Neural cell (in vitro differentiated cells): Measurements from ENCODE around the gene KRT9. TPM values are rescaled to one million over a fixed set of nuclear protein-coding genes. Genes with fewer than 3 reads are reported as not detected.

Source experiments
- H2AFZ ChIP-seq: fragments of 200-600, 300-800 bp; sonication (generic), shearing (Covaris generic); 2 replicates; pipeline ENCODE4 v1.6.0; 2014; ENCODE audit warnings: low read depth, mild to moderate bottlenecking, antibody characterized with exemption, low read length, moderate library complexity
- H3F3A ChIP-seq: fragments of 200-600 bp; shearing (Covaris generic); 2 replicates; pipeline ENCODE4 v1.6.1; 2016; ENCODE audit warnings: mild to moderate bottlenecking, moderate library complexity, mixed read lengths, antibody characterized with exemption, low read length; ENCODE audit not compliant: insufficient read depth, poor library complexity, severe bottlenecking
- H3K27ac ChIP-seq: fragments of 200-600, 300-800 bp; sonication (generic), shearing (Covaris generic); 2 replicates; pipeline ENCODE4 v1.5.1; 2014; ENCODE audit warnings: mild to moderate bottlenecking, low read length, moderate library complexity
- H3K27me3 ChIP-seq: fragments of 300-800, 200-600 bp; sonication (generic), shearing (Covaris generic); 2 replicates; pipeline ENCODE4 v1.6.0; 2014; ENCODE audit warnings: mild to moderate bottlenecking, low read depth, low read length, moderate library complexity; ENCODE audit not compliant: insufficient read depth
- H3K36me3 ChIP-seq: fragments of 300-800, 200-600 bp; sonication (generic), shearing (Covaris generic); 2 replicates; pipeline ENCODE4 v1.5.1; 2014; ENCODE audit warnings: mild to moderate bottlenecking, antibody characterized with exemption, low read length, moderate library complexity; ENCODE audit not compliant: insufficient read depth
- H3K4me2 ChIP-seq: fragments of 300-800, 200-600 bp; sonication (generic), shearing (Covaris generic); 2 replicates; pipeline ENCODE4 v1.6.0; 2014; ENCODE audit warnings: mild to moderate bottlenecking, low read length
- H3K4me3 ChIP-seq: fragments of 300-800, 200-600 bp; sonication (generic), shearing (Covaris generic); 2 replicates; pipeline ENCODE4 v1.5.1; 2014; ENCODE audit warnings: mild to moderate bottlenecking, low read length, moderate library complexity
- H3K79me2 ChIP-seq: fragments of 200-600 bp; shearing (Covaris generic); replicated peaks from 2 replicates; pipeline ENCODE4 v1.6.0; 2014; ENCODE audit warnings: mild to moderate bottlenecking, low read length, moderate library complexity; ENCODE audit not compliant: insufficient read depth
- H3K9ac ChIP-seq: fragments of 300-800, 200-600 bp; sonication (generic), shearing (Covaris generic); 2 replicates; pipeline ENCODE4 v1.6.1; 2016; ENCODE audit warnings: mild to moderate bottlenecking, low read length, mixed read lengths
- H3K9me2 ChIP-seq: fragments of 200-600 bp; shearing (Covaris generic); 2 replicates; pipeline ENCODE4 v1.6.1; 2016; ENCODE audit warnings: mild to moderate bottlenecking, low read length, mixed read lengths; ENCODE audit not compliant: insufficient read depth
- H3K9me3 ChIP-seq: fragments of 200-600, 300-800 bp; sonication (generic), shearing (Covaris generic); 2 replicates; pipeline ENCODE4 v1.6.1; 2016; ENCODE audit warnings: mild to moderate bottlenecking, mixed run types, low read length, moderate library complexity, mixed read lengths
- H4K20me1 ChIP-seq: fragments of 200-600 bp; shearing (Covaris generic); 2 replicates; pipeline ENCODE4 v1.6.1; 2016; ENCODE audit warnings: mild to moderate bottlenecking, mixed run types; ENCODE audit not compliant: insufficient read depth
- EP300 ChIP-seq: fragments of 450-650 bp; conservative IDR thresholded peaks from 2 replicates; pipeline ENCODE4 v1.6.1; 2014; ENCODE audit warnings: antibody characterized with exemption, mild to moderate bottlenecking, moderate library complexity; ENCODE audit not compliant: poor library complexity, severe bottlenecking
- EZH2 ChIP-seq: fragments of 200-600, 300-800 bp; shearing (Covaris generic), sonication (generic); IDR thresholded peaks from 2 replicates; pipeline ENCODE4 v1.6.1; 2014; ENCODE audit warnings: antibody characterized with exemption, low read length, borderline replicate concordance, mild to moderate bottlenecking; ENCODE audit not compliant: insufficient read depth, poor library complexity, severe bottlenecking
- MXI1 ChIP-seq: fragments of 450-650 bp; conservative IDR thresholded peaks from 2 replicates; pipeline ENCODE4 v1.6.1; 2014; ENCODE audit warnings: antibody characterized with exemption, mild to moderate bottlenecking; ENCODE audit not compliant: poor library complexity, severe bottlenecking
- POLR2AphosphoS5 ChIP-seq: IDR thresholded peaks from 2 replicates; pipeline ENCODE4 v1.6.1; 2012
- RAD21 ChIP-seq: fragments of 450-650 bp; conservative IDR thresholded peaks from 2 replicates; pipeline ENCODE4 v1.6.1; 2014; ENCODE audit warnings: antibody characterized with exemption, mild to moderate bottlenecking, moderate library complexity
- SMC3 ChIP-seq: fragments of 450-650 bp; conservative IDR thresholded peaks from 2 replicates; pipeline ENCODE4 v1.6.1; 2014; ENCODE audit warnings: antibody characterized with exemption, mild to moderate bottlenecking, moderate library complexity; ENCODE audit not compliant: poor library complexity
- TAF1 ChIP-seq: IDR thresholded peaks from 2 replicates; pipeline ENCODE4 v1.6.1; 2012; ENCODE audit warnings: low read depth
- polyA plus RNA-seq: library from polyadenylated mRNA; depleted of rRNA; stranded (reverse); fragments of >200 nt; gene quantifications from 2 replicates; pipeline ENCODE4 v1.2.3, GENCODE V29; 2014
- TF ChIP-seq, protein P1 (sequence below): fragments of 450-650 bp; IDR thresholded peaks from 2 replicates; pipeline ENCODE4 v1.5.1; 2014; ENCODE audit warnings: antibody characterized with exemption, mild to moderate bottlenecking, moderate library complexity; ENCODE audit not compliant: poor library complexity, severe bottlenecking
- TF ChIP-seq, protein P2 (sequence below): IDR thresholded peaks from 2 replicates; pipeline ENCODE4 v1.6.1; 2012; ENCODE audit warnings: borderline replicate concordance

KRT9 gene
- polyA plus RNA-seq, 1 donor from 2014 or later = not detected

DNA sequence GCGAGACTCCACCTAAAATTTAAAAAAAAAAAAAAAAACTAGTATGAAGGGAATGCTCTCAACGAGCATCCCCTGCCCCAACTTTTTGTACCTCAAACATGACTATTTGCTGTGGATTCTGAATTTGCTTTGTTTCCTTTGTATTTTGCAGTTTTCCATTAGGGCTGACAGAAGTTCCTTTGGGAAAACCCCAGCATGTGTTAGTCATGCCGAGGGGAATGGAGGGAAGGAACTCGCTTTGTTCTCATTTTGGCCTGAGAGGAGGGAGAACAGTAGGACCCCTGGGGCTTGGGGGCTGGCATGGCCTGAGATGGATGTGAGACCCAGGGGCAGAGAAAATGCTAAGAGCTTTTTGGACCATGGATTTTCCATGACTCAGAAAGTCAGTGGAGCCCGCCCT, 20.5 kb downstream of the KRT9 start:
- no peaks in the 10 kb centered on the region for H3K27me3 ChIP-seq
- no peaks in the 10 kb centered on the region for H3K79me2 ChIP-seq
- no peaks in the 10 kb centered on the region for H4K20me1 ChIP-seq
- H3F3A ChIP-seq = no peaks in the 10 kb centered on the region
- TF ChIP-seq EP300 (no peak), RAD21 (no peak), TAF1 (no peak), MXI1 (no peak), EZH2 (no peak), SMC3 (no peak), POLR2AphosphoS5 (no peak)
- TF ChIP-seq, protein P1, sequence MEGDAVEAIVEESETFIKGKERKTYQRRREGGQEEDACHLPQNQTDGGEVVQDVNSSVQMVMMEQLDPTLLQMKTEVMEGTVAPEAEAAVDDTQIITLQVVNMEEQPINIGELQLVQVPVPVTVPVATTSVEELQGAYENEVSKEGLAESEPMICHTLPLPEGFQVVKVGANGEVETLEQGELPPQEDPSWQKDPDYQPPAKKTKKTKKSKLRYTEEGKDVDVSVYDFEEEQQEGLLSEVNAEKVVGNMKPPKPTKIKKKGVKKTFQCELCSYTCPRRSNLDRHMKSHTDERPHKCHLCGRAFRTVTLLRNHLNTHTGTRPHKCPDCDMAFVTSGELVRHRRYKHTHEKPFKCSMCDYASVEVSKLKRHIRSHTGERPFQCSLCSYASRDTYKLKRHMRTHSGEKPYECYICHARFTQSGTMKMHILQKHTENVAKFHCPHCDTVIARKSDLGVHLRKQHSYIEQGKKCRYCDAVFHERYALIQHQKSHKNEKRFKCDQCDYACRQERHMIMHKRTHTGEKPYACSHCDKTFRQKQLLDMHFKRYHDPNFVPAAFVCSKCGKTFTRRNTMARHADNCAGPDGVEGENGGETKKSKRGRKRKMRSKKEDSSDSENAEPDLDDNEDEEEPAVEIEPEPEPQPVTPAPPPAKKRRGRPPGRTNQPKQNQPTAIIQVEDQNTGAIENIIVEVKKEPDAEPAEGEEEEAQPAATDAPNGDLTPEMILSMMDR = no peak
- TF ChIP-seq, protein P2, sequence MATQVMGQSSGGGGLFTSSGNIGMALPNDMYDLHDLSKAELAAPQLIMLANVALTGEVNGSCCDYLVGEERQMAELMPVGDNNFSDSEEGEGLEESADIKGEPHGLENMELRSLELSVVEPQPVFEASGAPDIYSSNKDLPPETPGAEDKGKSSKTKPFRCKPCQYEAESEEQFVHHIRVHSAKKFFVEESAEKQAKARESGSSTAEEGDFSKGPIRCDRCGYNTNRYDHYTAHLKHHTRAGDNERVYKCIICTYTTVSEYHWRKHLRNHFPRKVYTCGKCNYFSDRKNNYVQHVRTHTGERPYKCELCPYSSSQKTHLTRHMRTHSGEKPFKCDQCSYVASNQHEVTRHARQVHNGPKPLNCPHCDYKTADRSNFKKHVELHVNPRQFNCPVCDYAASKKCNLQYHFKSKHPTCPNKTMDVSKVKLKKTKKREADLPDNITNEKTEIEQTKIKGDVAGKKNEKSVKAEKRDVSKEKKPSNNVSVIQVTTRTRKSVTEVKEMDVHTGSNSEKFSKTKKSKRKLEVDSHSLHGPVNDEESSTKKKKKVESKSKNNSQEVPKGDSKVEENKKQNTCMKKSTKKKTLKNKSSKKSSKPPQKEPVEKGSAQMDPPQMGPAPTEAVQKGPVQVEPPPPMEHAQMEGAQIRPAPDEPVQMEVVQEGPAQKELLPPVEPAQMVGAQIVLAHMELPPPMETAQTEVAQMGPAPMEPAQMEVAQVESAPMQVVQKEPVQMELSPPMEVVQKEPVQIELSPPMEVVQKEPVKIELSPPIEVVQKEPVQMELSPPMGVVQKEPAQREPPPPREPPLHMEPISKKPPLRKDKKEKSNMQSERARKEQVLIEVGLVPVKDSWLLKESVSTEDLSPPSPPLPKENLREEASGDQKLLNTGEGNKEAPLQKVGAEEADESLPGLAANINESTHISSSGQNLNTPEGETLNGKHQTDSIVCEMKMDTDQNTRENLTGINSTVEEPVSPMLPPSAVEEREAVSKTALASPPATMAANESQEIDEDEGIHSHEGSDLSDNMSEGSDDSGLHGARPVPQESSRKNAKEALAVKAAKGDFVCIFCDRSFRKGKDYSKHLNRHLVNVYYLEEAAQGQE = no peak
- no peak overlapping the region for H3K4me2 ChIP-seq
- H3K27ac ChIP-seq = no peak overlapping the region
- H2AFZ ChIP-seq = no peak overlapping the region
- no peaks in the 10 kb centered on the region for H3K9me2 ChIP-seq
- no peak overlapping the region for H3K4me3 ChIP-seq
- no peaks in the 10 kb centered on the region for H3K36me3 ChIP-seq
- H3K9ac ChIP-seq = no peak overlapping the region
- H3K9me3 ChIP-seq = no peaks in the 10 kb centered on the region

DNA sequence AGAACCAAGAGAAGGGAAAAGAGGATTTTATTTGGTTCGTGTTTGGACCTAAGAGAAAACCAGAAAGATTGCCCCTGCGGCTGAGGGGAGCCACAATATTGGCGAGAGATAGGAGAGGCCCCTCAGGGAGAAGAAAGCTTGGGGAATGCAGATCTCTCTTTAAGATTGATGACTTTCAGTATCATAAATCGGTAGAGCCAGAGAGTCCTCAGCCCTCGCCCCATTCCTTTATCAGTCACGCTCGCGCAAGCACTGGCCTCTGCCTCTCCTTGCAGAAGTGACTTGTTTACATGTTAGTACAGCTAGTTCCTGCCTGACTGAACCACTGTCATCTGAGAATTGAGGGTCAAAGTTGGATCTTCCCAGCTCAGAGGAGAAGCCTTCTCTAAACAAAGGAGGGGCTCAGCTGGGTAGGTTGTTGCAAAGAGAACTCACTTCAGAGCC, 22.2 kb downstream of the KRT9 start:
- Histone ChIP-seq H3K36me3 (no peaks in the 10 kb centered on the region), H4K20me1 (no peaks in the 10 kb centered on the region), H3K79me2 (no peaks in the 10 kb centered on the region), H3K27me3 (no peaks in the 10 kb centered on the region), H3K4me3 (no peak overlapping the region), H3K27ac (no peak overlapping the region), H3K9ac (no peak overlapping the region), H3K9me2 (no peaks in the 10 kb centered on the region), H3K4me2 (no peak overlapping the region), H3F3A (no peaks in the 10 kb centered on the region), H2AFZ (no peak overlapping the region), H3K9me3 (no peaks in the 10 kb centered on the region)
- TF ChIP-seq POLR2AphosphoS5 = no peak
- no peak for TF ChIP-seq SMC3
- TF ChIP-seq RAD21 = no peak
- TF ChIP-seq EZH2 = no peak
- no peak for TF ChIP-seq EP300
- no peak for TF ChIP-seq TAF1
- TF ChIP-seq, protein P2 = no peak
- TF ChIP-seq, protein P1 = no peak
- no peak for TF ChIP-seq MXI1
